HG03108 (cell line): ENCODE data around the gene HECTD4.
"Not testable (repeated sequence)": the region's sequence is repeated elsewhere in the genome, so short reads cannot be mapped to it uniquely, and the experiment has no call there.

Experiments used
- ATAC-seq: cut with Tn5 transposase; IDR thresholded peaks from one replicate; pipeline ENCODE4 v1.9.1; 2021; ENCODE audit warnings: moderate library complexity; ENCODE audit not compliant: unreplicated experiment

HECTD4 gene

DNA sequence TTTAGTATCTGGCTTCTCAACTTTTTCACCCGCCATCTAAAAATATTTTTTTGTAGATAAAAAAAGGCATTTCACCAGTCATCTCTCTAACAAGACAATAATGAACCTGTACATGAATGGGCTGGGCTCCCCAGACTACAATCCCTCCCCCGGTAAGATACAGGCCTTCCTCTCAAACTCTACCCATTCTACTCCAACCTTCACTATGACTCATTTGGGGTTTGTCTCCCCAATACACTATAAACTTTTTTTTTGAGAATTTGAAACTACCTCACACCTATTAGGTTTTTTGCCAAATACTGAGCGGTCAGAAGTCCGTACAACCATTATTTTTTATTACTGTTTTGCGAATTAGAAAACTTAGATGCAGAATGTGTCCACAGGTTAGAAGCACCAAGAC, 26.4 kb upstream of the HECTD4 start:
- ATAC-seq: no peak

DNA sequence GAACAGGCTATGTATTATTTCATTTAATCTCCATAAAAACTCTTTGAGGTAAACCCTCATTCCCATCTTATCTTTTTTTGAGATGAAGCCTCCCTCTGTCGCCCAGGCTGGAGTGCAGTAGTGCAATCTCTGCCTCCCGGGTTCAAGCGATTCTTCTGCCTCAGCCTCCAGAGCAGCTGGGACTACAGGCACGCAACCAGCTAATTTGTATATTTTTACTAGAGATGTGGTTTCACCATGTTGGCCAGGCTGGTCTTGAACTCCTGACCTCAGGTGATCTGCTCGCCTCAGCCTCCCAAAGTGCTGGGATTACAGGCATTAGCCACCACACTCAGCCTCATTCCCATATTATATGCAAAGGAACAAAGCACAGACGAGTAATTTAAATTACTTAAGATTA, 25.5 kb upstream of the HECTD4 start:
- not testable (repeated sequence) for ATAC-seq

DNA sequence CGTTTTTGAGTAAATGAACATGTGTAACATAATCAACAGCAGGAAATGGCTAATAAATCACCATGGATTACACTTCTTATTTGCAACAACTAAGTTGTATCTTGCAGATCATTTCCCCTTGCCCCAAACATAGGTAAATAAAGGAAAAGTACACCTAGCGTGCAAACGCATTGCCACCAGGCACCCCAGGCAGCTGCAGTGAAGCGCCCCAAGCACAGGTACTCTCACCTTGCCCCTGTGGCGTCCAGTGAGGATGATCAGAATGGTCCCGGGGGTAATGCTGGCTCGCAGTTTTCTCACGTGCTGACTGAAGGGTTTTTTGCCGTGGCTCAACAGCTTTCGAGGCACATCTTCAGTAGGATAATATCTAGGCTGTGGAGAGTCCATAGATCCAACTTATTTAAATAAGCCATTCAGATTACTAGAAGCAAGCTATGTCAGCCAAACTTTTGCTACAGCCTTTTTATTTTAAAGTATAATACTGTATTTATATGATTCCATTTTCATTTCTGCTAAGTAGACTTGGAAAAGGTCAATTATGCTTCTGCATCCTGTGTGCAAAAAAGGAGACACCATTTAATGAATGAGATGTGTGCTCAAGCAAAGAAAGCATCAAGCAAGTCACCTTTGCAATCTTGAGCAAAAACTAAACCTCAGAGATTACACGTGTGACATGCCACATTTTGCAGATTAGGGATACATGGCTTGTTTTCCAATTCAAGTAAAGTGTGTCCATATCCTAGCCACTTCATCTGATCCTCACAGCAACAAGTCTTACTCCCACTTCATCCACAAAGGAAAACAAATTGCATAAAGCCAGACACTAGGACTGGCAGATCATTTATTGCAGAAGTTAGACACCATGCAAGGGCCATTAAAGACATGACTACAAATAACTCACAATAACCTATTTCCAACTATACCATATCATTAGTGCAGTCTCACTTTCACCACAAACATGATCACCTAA, 24.6 kb upstream of the HECTD4 start:
- ATAC-seq: no peak

DNA sequence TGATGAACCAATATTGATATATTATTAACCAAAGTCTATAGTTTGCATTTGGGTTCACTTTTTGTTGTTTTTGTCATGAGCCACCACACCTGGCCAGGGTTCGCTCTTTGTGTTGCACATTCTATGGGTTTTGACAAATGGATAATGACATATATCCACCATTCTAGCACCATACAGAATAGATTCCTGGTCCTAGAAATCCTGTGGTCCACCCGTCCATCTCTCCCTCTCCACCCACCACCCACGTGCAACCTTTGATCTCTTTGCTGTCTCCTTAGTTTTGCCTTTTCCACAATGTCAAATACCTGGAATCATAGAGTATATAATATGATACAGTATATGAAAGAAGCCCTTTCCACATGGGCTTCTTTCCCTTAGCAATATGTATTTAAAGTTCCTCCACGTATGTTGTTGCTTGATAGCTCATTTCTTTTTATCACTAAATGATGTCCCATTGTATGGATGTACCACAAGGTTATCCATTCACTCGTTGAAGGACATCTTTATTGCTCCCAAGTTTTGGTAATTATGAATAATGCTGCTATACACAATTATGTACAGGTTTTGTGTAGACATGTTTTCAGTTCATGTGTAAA, 19.8 kb upstream of the HECTD4 start:
- no peak for ATAC-seq

DNA sequence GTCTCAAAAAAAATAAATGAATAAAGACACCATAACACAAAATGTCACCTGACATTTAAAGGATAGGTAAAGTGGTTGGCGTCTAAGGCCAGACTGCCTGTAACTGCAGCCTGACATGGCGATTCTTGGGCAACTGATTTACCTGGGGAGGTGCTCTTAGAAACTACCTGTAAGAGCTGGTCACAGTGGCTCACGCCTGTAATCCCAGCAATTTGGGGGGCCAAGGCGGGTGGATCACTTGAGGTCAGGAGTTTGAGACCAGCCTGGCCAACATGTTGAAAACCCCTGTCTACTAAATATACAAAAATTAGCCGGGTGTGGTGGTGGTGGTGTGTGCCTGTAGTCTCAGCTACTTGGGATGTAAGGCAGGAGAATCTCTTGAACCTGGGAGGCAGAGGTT, 18.8 kb upstream of the HECTD4 start:
- no peak for ATAC-seq

DNA sequence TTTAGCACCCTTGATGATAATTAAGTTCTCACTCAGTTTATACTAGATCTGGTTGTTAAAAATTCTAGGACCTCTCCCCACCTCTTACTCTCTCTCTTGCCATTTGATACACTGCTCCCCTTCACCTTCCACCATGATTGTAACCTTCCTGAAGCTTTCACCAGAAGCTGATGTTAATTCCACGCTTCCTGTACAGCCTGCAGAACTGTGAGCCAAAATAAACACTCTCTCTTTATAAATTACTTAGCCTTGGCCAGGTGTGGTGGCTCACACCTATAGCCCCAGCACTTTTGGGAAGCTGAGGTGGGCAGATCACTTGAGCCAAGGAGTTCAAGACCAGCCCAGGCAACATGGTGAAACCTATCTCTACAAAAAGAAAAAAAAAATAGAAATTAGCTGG, 11.1 kb upstream of the HECTD4 start:
- ATAC-seq: no peak

DNA sequence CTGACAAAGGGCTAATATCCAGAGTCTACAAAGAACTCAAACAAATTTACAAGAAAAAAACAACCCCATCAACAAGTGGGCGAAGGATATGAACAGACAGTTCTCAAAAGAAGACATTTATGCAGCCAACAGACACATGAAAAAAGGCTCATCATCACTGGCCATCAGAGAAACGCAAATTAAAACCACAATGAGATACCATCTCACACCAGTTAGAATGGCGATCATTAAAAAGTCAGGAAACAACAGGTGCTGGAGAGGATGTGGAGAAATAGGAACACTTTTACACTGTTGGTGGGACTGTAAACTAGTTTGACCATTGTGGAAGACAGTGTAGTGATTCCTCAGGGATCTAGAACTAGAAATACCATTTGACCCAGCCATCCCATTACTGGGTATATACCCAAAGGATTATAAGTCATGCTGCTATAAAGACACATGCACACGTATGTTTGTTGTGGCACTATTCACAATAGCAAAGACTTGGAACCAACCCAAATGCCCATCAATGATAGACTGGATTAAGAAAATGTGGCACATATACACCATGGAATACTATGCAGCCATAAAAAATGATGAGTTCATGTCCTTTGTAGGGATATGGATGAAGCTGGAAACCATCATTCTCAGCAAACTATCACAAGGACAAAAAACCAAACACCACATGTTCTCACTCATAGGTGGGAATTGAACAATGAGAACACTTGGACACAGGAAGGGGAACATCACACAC, 7.9 kb upstream of the HECTD4 start:
- not testable (repeated sequence) for ATAC-seq

DNA sequence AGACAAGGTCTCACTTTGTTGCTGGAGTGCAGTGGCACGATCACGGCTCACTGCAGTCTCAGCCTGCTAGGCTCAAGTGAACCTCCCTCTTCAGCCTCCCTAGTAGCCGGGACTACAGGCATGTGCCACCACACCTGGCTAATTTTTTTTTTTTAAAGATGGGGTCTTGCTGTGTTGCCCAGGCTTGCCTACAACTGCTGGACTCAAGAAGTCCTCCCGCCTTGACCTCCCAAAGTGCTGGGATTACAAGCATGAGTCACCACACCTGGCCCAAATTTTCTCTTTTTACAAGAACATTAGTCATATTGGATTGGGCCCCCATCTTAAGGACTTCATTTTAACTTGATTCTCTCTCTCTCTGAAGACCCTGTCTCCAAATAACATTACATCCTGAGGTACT, 7.0 kb upstream of the HECTD4 start:
- ATAC-seq: no peak

DNA sequence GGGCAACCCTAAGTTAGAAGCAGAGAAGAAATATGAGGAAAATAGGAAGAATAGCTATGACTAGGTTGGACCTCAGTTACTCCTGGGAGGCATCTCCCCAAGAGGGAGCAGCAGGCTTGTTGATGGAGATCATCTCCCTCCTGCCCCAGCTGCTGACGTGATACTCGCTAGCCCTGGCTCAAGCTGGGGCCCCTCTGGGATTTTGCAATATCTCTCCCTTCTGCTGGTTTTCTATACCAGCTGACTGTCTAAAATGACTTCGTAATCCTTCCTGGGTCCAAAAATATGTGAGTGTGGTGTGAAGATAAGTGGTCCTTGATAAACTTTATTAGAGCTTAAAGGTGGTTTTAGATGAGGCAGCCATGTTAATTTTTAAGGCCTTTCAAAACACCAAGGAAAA, 4.5 kb upstream of the HECTD4 start:
- no peak for ATAC-seq

DNA sequence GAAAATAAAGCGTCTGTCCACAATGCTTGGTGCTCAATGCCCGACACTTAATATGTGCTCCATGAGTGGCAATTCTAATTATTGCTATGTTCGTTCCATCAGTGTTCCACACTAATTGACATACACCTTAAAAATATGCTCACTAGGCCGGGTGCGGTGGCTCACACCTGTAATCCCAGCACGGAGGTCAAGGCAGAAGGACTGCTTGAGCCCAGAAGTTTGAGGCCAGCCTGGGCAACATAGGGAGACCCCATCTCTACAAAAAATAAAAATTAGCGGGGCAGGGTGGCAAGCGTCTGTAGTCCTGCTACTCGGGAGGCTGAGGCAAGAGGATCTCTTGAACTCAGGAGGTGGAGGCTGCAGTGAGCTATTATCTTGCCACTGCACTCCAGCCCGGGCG, 635 bp upstream of the HECTD4 start:
- no peak for ATAC-seq

DNA sequence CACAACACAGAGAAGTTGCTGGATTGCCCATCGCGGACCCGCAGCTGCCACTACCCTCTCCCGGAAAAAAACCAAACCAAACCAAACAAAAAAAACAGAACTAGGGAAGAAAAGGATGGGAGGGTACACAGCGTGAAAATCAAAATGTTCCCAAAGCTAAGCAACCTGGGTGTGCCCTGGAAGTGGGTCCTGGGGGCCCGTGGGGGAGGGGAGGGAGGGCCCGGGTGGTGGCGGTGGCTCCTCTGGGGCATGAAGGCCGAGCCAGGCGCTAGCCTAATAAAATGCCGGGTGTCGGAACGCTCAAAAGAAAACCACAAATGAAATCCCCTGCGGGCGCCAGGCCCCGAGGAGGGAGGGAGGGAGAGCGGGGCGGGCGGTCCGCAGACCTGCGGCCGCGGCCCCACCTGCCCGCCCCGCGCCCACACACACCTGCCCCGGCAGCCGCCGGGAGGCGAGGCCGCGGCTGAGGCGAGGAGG, 787 bp downstream of the HECTD4 start:
- ATAC-seq: peak; percentile 31

DNA sequence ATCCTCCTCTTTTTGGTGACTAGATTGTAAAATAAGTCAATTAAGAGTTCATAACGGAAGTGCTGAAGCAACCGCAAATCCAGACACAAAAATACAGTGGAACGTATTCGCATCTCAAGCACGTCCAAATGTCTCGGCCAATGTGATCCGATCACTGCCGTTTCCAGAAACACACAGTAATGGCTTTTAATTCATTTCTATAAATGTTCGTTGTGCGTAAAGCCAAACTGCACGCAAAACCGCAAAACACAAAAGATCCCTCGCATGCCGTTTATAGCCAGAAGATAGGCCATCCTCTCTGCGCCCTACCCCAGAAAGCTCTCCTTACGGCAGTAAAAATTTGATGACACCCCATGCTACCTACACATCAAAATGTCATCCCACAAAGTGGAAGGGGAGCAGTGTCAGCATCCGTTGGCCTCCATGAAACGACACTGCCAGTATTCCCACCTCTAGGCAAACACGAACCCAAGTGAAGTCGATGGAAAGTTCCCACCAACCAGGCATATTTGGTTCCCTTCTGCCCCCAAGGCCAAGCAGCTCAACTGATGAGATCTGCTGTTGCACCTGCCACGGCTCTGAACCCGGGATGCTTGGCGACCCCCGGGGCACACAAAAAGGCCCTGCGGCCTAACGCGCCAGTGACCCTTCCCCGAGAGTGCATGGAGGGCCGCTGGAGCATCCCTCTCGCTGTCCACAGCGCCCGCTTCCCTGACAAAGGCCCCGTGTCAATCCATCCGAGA, 1.4 kb downstream of the HECTD4 start:
- no peak for ATAC-seq

DNA sequence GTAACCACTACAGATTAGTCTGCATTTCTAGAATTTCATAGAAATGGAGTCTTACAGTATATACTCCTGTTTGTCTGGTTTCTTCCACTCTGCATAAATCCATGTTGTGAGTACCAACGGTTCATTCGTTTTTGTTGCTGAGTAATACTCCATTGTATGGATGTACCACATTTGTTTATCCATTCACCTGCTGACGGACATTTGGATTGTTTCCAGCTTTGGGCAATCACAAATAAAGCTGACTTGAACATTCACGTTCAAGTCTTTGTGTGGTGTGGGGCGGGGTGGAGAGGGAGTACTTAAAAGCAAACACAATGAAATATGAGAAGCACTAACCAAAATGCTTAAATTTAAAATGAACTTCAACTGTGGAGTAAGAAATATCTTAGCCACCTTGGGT, 7.1 kb downstream of the HECTD4 start:
- ATAC-seq: no peak

DNA sequence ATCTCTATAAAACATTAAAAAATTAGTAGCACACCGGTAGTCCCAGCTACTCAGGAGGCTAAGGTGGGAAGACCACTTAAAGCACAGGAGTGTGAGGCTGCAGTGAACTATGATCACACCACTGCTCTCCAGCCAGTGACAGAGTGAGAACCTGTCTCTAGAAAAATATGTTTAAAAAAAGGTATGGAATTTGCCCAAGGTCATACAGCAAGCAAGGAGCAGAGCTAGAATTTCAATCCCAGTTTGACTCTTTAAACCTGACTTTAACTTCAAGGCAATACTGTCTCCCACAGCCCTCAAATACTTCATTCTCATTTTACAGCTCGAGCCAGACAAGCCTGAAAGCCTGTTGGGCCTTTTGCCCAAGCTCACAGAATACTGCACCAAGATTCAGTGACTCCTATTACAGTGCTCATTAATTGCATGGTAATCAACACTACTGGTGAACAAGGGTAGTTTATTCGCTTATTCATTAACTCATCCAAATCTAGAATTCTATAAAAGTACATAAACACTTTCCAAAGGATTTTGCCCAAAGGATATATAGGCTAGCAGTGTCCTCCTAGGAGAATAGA, 8.0 kb downstream of the HECTD4 start:
- ATAC-seq: no peak

DNA sequence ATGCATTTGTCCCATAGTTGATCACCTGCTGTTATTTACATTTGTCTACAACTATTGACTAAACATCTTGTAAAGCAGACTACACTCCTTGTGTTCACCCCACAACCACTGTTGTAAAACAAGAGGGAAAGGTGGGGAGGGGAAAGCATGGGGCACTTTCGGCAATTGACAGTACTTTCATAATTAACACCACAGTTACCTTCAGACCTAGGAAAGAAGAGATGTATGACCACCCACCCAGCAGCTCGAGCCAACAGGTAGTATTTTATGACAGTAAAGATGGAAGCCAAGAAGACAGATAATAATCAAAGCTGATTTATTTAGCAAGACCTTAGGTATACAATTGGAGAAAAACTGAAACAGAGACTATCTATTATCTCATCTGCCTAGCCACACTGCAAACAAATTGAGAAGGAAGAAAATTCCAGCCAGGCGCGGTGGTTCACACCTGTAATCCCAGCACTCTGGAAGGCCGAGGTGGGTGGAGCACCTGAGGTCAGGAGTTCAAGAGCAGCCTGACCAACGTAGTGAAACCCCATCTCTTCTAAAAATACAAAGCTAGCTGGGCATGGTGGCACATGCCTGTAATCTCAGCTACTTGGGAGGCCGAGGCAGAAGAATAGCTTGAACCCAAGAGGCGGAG, 11.2 kb downstream of the HECTD4 start:
- ATAC-seq: no peak

DNA sequence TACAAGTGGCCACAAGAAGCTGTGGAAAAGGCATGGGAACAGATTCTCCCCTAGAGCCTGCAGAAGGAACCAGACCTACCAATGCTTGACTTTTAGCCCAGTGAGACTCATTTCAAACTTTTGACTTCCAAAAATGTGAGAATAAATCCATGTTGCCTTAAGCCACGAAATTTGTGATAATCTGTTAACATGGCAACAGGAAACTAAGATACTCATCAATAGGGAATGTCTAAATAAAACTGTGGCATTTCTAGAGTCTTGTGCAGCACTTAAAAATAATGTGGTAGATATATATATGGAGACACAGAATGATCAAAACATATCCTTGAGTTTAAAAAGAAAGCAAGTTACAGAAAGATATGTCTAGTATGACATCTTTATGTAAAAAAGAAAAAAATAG, 12.0 kb downstream of the HECTD4 start:
- no peak for ATAC-seq

DNA sequence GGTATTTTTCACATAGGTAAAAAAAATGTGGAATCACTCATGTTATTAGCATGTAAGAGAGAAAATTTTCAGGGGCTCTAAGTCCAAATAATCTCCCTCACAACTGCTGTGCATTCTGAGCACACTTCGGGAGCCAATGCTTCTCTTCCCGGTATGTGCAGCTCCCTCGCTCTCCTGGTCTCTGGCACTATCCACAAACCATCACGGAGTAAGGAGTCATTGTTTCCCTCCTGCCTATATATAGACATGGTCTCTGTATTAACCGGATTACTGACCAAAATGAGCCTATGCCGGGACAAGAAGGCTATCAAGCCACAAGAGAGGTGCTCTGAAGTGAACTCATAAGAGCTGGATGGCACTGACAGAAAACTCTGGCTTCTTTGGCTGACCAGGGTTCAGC, 13.4 kb downstream of the HECTD4 start:
- no peak for ATAC-seq

DNA sequence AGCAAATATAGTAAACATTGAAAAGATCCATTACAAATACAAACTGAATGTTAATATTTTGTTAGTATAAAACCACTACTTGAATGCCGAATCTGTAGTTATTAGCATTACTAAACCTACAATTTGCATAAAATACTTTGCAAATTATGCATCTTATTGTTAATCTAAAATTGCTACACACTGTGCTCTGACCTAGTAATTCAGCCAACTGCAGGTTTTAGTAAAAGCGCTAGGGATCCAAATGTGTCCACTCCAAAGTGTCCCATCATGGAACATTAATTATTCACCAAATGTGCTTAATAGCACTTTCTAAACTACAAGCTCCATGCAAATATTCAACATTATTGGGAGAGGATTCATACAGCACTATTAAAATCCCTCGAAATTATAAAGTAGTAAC, 14.3 kb downstream of the HECTD4 start:
- ATAC-seq: no peak

DNA sequence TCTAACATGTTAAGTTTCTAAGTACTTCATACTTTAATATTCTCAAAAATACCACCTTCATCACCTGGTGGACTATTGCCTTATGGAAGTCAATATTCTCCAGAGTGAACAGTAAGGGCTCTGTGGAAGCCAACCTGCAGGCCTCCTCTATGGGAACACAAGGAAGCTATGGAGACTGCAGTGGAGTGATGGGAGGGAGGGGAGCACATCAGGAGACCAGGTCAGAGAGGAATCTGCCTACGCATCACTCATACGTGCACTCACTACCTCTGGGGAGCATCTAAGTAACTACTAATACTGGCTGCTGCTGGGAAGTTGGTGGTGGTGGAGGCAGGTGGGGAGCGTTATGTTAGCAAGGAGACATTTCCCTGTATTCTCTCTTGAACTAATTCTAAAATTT, 19.9 kb downstream of the HECTD4 start:
- no peak for ATAC-seq

DNA sequence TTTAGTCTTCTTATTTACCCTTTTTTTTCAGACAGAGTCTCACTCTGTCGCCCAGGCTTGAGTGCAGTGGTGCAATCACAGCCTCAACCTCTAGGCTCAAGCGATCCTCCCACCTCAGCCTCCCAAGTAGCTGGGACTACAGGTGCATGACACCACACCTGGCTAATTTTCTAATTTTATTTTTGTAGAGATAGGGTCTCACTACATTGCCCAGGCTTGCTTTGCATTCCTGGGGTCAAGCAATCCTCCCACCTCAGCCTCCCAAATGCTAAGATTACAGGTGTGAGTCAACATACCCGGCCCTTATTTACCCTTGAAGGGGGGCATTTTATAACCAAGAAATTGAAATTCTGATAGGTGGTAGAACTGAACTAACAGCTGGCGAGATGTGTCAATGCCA, 21.0 kb downstream of the HECTD4 start:
- no peak for ATAC-seq
